ENCODE data around the gene RBM47. TPM values are rescaled to one million over a fixed set of nuclear protein-coding genes. Genes with fewer than 3 reads are reported as not detected.
A peak's percentile ranks its signal among the peaks of the same experiment; 100 is the strongest.
"Not testable (repeated sequence)": the region's sequence is repeated elsewhere in the genome, so short reads cannot be mapped to it uniquely, and the experiment has no call there.

Gene RBM47
- 1.6 TPM for total RNA-seq

GRCh38 chr4:40629401-40630334, at the start of gene RBM47:
Gene RBM47 (minus strand): TSS chr4:40629864. CDS start chr4:40438893, 190,971 bp downstream.
- DNase-seq, result peak; percentile 12

- DNase-seq, result no peak
Observed at GRCh38 chr4:40678421-40678820, 48.8 kb upstream of the RBM47 start.

GRCh38 chr4:40675166-40675565, 45.5 kb upstream of the RBM47 start:
- DNase-seq, result no peak

- no peak for DNase-seq
Observed at GRCh38 chr4:40672528-40673522, 43.2 kb upstream of the RBM47 start.

GRCh38 chr4:40669504-40669903, 39.8 kb upstream of the RBM47 start:
- DNase-seq, result no peak

GRCh38 chr4:40665842-40666241, 36.2 kb upstream of the RBM47 start:
- no peak for DNase-seq

- DNase-seq, result no peak
Observed at GRCh38 chr4:40662962-40663604, 33.4 kb upstream of the RBM47 start.

- DNase-seq, result no peak
Observed at GRCh38 chr4:40661803-40662202, 32.1 kb upstream of the RBM47 start.

GRCh38 chr4:40656201-40656863, 26.7 kb upstream of the RBM47 start:
- DNase-seq, result no peak

GRCh38 chr4:40651280-40651679, 21.6 kb upstream of the RBM47 start:
- DNase-seq, result no peak

GRCh38 chr4:40649321-40649720, 19.7 kb upstream of the RBM47 start:
- no peak for DNase-seq

GRCh38 chr4:40648742-40649281, 19.1 kb upstream of the RBM47 start:
- DNase-seq, result no peak

GRCh38 chr4:40648131-40648530, 18.5 kb upstream of the RBM47 start:
- DNase-seq, result no peak

- no peak for DNase-seq
Observed at GRCh38 chr4:40645586-40645985, 15.9 kb upstream of the RBM47 start.

GRCh38 chr4:40632080-40632479, 2.4 kb upstream of the RBM47 start:
- no peak for DNase-seq

- DNase-seq, result no peak
Observed at GRCh38 chr4:40630335-40631021, 814 bp upstream of the RBM47 start.

- DNase-seq, result no peak
Observed at GRCh38 chr4:40628888-40629287, 776 bp downstream of the RBM47 start.

- DNase-seq, result not testable (repeated sequence)
Observed at GRCh38 chr4:40628407-40628806, 1.3 kb downstream of the RBM47 start.

GRCh38 chr4:40627540-40627939, 2.1 kb downstream of the RBM47 start:
- no peak for DNase-seq

GRCh38 chr4:40626183-40626990, 3.3 kb downstream of the RBM47 start:
- DNase-seq, result no peak
